HTR-8/SVneo (cell line): ENCODE measurements around the gene TSKU.
"Not testable (repeated sequence)": the region's sequence is repeated elsewhere in the genome, so short reads cannot be mapped to it uniquely, and the experiment has no call there.

Experiments used
- DNase-seq: peaks from one replicate; pipeline ENCODE4 v3.0.0; 2011; ENCODE audit warnings: low spot score, mixed read lengths; ENCODE audit not compliant: insufficient read length
- FAIRE-seq: peaks from 2 replicates; lab custom pipeline; 2011; peaks lifted over from hg19 to GRCh38; lab: Jason Lieb, UNC

TSKU gene, protein sequence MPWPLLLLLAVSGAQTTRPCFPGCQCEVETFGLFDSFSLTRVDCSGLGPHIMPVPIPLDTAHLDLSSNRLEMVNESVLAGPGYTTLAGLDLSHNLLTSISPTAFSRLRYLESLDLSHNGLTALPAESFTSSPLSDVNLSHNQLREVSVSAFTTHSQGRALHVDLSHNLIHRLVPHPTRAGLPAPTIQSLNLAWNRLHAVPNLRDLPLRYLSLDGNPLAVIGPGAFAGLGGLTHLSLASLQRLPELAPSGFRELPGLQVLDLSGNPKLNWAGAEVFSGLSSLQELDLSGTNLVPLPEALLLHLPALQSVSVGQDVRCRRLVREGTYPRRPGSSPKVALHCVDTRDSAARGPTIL

DNA sequence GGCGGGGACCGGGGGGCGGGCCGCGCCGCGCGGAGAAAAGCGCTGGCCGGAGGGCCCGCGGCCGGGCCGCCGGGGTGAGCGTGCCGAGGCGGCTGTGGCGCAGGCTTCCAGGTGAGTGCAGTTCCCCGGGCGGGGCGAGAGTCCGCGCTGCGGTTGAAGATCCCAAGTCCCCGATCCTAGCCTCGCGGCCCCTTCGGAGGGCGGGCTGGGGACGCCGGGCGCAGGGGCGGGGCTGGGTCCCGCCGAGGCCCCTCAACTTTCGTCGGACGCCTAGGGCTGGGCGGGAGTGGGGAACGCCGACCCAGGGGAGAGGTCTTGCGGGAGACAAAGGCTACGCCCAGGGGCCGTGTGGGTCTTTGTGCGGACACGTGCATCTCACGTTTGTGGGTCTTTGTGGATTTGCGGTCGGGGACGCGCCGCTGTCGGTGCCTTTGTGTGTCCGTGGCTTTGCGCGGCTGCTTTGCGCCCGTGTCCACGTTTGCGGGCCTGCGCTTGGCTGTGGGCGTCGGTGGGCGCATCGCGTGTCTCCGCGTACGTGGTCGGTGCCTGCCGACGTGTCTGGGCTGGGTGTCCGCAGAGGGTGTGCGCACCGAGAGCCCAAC is at the start of gene TSKU:
Gene TSKU (plus strand): TSS at position 63 of the 602 bp plus-strand sequence. CDS start 12,261 bp downstream, outside the sequence.
- DNase-seq (no peak), FAIRE-seq (peak; percentile 13)

DNA sequence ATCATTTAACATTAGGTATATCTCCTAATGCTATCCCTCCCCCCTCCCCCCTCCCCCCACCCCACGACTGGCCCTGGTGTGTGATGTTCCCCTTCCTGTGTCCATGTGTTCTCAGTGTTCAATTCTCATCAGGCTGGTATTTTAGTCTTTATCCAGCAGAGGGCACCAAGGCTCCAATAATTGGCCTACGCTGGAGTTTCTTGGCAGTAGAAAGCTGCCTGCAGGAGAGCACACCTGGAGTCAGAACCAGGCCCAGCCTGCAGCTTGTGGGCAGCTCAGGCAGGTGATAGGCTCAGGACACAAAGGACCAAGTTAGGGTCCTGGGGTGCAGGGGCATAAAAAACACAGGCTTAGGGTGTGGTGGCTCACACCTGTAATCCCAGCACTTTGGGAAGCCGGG is 49.2 kb upstream of the TSKU start:
- DNase-seq: peak; percentile 82
- not testable (repeated sequence) for FAIRE-seq

DNA sequence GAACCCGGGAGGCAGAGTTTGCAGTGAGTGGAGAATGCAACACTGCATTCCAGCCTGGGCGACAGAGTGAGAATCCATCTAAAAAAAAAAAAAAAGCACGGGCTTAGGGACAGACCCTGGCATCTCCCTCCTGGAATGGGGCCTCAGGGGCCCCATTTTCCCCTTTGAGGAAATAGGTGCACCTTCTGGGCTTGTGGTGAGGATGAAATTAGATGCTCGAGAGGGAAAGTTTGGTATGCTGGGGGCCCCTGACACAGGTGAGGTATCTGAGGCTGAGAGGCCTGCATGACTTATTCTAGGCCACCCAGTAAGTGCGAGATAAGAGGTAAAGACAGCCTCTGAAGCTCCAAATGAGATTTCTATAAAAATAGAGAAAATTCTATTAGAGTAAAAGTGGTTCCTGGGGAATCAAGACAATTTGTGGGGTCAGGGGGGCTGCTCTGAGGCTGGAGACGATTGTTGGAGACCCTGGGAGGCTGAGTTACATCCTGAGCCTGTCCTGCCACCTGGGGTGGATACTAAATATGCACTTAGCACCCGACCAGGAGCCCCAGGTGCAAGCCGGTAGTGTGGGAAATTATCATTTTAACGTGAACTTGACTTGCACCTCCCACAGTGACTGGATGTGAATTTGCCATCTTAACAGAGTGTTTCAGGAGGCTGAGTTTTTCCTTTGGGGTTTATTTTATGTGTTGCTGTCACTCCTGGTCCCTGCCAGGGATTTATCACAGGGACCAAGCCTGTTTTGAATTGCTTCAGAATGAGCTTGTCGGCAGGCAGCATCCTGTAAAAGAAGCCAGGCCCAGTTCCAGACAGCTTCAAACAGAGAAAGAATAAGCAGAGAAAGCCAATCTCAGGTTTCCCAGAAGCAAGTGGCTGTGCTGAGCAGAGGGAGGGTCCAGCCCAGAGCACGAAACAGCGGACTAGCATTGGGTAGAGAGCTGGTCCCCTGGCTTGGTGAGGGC is 48.4 kb upstream of the TSKU start:
- no peak for DNase-seq
- no peak for FAIRE-seq

DNA sequence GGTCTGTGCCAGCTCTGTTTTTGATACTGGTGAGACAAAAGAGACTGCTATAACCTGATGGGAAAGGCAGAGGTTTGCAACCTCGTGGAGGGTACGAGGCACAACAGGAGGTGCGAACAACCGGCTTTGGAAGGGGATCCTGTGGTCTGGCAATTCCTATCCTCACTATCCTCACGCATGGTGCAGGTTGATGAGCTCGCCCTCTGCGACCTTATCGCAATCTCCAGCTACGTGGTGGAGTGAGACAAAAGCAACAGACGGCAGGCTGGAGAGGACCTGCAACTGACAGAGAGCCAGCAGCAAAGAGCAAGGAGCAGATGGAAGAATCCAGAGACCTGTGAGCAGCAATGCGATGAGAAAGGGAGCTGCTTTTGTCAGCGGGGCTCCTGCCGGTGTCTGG is 47.3 kb upstream of the TSKU start:
- no peak for FAIRE-seq

DNA sequence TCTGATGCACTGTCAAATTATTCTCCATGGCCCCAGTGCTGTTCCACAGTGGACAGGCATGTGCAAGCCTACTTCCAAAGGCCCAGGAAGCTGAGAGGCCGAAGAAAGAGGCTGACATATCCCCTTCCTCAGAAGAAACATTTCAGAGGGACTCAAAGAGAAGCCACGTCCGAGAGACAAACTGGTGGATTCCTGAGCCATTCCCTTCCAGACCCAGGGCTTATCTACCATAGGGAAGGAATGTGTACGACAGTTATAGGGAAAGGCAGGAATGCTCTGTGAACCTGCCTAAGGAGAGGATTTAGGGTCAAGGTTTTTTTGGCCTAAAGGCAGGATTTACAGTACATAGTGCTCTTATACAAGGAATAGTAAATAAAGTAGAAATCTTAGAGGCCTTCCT is 46.9 kb upstream of the TSKU start:
- no peak for FAIRE-seq
- no peak for DNase-seq

More for the DNA sequence above, 47.3 kb upstream of the TSKU start:
- DNase-seq: no peak

DNA sequence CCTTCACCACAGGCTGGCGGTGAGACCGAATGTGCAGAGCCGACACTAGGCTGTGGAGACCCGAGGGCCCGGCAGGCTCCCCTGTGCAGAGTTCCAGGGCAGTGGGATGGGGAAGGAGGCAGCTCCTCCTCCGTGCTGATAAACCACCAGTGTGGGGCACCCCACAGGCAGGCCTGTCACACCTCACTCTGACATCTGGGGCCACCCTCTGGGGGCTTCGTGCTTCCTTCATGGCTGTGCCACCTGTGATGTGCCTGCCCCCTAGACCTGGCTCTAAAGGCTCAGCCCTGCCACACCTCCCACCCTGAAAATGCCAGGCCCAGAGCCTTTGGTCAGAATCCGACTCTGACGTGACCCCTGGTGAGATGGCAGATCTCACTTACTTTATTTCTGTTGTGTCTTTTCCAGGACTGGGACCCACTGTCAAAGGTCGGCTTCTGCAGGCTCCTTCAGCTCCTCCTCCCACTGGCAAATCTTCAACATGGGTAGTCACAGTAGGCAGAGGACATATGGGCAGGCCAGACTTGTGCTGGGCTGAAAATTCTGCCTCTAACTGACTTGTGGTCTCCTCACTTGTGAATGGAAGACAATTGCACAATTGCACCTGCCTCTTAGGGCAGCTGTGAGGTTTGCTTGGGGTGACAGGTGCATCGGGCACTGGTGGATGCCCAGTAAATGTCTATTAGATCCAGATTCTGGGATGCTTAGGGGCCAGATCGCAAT is 46.2 kb upstream of the TSKU start:
- no peak for DNase-seq
- no peak for FAIRE-seq

DNA sequence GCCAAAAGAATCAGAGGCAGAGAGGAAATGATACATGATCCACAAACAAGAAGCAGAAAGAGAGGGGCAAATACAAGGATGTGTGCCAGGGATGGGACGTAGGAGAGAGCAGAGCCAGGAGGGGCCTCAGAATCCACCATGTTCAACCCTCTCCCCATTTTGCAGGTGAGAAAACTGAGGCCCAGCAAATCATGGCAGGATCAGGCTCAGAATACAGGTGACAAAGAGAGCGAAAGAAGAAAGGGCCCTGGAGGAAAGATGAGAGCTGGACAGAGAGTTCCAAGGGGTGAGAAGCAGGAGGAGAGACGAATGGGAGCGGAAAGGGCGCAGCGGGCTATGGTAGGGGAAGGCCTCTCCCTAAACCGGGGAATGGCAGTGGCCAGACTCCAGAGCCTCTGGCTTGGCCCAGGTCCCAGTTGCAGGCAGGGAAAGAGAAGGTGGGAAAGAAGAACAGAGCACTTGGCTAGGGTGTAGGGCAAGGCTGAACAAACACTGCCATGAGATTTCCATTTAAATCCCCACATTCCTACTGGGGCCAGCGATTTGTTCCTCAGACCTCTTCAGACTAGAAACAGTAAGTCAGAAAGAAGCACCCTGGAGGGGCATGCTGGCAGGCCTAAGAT is 44.4 kb upstream of the TSKU start:
- no peak for FAIRE-seq
- DNase-seq: no peak

DNA sequence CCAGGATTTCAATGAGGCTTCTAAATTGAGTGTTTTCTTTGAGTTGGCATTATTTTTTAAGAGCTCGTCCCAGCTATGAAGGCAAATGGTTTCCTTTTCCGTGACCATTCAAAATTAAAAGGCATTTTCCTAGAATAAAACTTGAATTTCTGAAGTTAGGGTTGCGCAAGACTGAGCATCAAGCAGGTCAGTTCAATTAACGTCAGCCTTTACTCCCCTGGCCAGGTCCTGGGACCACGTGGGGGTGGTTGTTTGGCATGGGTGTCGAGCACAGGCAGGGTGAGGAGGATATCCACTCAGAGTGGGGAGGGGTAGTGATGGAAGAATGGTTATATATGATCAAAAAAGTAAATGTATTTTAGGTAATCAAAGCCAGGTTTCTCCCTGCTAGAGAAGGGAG is 43.4 kb upstream of the TSKU start:
- no peak for FAIRE-seq
- DNase-seq: no peak

DNA sequence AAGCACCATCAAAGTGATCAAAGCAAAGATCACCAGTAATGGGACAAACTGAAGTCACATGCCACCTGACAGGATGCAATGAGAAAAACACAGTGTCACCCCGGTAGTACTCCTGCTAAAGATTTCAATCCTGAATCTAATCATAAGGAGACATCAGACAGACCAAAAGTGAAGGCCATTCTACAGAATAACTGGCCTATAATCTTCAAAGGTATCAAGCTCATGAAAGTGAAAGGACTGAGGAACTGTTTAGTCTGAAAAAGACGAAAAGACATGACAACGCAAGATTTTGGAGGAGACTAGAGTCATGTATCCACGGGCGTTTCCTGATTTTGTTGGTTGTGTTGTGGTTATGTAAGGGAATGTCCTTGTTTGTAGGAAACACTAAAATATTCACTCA is 42.4 kb upstream of the TSKU start:
- DNase-seq (no peak), FAIRE-seq (no peak)

DNA sequence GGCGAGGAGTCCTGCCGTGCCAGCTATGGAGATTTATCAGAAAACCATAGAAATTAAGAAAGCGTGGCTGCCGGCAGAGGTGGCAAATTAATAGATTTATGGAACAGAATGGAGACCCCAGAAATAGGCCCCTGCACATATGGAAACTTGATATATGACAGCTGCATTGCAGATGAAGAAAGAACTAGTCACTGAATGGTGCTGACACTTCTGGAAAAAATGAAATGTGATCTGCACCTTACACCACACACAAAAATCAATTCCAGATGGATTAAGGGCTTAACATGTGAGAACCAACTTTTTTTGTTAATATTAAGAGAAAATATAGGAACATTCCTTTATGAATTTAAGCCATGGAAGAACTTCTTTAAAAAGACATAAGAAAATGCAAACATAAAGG is 40.3 kb upstream of the TSKU start:
- DNase-seq: no peak
- no peak for FAIRE-seq

DNA sequence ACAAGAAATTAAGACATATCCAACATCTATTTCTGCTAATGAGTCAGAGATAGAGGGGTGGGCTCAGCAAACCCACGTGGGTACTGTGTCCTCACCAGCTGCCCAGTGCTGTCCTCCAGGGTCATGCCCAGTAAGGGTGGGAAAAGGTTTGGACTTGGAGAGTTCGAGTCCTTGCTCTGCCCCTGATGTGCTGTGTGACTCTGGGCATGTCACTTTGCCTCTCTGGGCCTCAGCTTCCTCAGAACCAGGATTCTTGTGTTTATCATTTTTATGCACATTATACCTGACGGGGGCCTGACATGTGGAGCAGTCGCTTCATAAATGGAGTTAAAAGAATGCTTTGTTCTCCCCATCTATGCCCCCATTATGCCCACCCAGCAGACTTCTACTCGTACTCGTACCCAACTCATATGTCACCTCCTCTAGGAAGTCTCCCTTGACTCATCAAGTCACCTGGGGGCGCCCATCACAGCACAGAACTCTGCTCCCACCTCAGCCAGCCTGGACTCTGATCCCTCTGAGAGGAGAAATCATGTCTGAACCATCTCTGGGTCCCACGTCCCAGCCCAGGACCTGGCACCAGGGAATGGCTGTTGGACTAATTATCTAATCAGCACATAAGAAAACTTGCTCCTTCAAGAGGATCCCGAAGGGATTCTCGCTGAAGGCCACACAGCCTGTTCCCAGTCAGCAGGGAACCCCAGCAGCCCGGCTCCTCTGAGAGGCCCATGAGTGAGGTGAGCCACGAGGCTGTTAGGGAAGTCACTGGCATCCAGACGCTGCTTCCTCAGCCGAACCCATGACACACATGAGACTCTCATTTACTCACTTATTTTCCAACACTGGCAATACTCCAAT is 38.7 kb upstream of the TSKU start:
- DNase-seq: no peak
- FAIRE-seq: no peak

DNA sequence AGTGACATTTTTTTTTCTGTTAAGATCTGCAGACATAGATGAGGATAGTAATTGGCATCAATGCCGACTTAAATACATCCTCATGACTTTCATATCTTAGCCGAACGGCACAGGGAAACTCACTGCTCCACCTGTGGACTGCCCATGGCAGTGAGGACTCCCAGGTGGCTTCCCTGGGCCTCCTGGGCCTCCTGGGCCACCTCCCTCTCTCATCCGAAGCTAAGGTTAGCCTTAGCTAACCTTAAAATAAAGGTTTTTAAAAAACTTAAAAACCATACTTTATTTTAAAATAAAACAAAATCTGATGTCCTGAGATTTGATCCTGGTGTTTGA is 38.1 kb upstream of the TSKU start:
- no peak for FAIRE-seq
- no peak for DNase-seq

DNA sequence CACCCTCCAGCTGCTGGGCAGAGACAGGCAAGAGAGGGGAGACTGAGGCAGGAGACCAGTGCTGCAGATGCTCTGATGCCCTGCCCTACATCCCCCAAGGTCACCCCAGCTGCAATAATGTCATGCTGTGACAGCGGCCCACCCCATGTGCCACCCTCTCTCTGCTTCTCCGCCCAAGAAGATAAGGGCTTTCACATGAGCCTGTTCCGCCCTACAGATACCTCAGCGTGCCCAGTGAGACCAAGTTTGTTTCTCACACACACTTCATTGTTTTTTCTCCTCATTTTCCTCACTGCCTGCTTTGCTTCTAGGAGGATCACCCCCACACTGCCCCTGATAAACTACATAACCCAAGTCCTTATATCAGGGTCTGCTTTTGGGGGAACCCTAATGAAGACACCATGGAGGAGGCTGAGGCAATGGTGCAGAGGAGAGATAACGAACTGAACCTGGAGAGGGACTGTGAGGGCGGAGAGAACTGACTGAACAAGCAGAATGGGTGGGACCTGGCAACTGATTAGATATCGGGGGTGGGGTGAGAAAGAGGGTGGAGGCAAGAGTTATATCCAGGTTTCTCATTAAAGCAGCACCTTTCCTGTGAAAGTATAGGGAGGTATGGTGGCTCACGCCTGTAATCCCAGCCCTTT is 37.5 kb upstream of the TSKU start:
- no peak for FAIRE-seq
- no peak for DNase-seq

DNA sequence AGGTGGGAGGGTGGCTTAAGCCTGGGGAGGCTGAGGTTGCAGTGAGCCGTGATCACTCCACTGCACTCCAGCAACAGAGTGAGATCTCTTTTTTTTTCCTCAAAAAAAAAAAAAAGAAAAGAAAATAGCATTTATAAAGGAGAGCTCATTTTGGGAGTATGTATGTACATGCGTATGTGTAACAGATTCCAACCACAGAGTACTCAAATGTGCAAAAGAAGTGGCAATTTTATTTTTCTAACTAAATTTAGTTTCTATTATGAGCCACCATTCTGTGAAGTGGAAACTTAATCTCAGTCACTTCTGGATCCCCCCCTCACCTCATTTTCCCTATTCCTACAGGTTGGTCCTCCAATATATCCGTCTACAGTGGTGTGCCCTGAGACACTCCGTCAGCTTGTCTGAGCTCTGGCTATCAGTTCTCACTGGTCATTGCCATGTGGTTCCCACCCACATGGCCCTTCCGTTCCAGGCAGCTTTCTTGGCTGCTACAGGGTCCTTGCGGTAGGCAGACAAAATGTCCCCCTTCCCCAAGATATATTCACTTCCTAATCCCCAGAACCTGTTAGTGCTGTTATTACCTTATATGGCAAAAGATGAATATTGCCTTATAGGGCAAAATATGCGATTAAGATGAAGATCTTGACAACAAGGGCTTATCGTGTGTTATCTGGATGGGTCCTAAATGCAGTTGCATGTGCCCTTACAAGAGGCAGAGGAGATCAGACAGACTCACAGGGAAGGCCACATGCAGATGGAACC is 35.8 kb upstream of the TSKU start:
- DNase-seq (no peak), FAIRE-seq (no peak)

DNA sequence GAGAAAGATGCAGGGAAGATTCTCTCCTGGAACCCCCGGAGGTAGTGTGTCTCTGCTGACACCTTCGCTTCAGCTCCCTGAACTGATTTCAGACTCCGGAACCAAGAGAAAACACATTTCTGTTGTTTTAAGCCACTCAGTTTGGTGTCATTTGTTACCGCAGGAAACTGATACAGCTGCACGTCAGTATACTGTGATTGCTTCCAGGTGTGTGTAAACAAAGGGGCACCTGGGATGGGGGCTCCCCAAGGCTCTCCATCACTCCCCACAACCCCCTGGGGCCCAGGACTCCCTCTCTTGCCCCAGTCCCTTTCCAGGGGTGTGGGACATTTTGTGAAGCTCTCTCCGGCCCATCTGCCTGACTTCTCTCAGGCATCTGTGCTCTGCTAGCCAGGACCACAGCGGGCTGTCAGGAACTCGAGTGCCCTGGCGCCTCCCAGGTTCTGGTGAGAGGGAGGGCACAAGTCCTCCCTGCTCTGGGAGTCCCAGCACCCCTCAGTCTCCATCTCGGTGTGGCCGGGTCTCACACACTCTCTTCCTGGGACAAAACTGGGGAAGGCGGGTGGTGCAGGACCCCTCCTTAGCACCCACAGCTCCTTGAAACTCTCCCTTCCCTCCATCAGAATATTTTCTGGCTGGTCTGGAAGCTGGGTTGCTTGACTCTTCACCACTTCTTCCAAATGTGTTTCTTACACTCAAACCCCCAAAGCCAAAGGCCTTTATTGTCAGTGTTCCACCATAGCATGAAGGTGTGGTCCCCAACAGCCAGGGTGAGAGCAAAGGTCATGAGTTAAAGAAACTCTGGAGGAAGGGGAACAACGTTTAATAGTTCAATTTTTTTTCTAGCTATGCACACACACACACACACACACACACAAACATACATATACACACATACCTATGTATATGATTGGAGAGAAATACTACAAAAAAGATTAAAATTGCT is 35.0 kb upstream of the TSKU start:
- no peak for DNase-seq
- no peak for FAIRE-seq

DNA sequence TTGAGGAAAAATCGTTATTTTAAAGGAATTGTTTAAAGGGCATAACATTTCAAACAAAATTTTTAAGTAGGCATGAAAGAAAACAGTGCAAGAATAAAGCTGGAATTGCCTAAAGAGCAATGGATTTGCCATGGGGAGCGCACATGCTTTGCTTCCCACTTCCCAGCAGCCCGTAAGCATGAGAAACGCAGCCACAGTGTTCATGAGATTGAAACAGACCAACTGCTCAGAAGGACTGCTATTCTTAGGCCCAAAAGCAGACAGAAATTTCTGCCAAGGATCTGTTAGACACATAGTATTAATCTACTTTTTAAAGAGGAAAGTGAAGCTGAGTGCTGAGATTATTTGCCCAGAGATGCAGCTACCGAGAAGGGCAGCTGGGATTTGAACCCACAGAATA is 34.2 kb upstream of the TSKU start:
- FAIRE-seq (no peak), DNase-seq (no peak)

DNA sequence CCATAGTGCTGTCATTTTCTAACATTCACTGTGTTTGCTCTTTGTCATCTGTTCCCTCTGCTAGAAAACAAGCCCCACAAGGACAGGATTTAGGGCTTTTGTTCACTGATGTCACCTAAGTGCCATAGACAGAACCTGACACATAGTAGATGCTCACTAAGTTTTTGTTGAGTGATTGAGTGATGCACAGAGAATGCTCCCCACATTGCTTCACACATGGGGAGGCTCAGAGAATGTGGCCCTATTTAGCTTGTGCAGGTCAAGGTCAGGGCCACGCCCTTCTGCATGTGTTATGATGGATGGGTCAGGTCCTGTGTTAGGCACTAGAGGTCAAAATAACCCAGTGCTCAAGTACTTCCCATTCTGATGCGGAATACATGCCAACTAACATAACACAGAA is 33.1 kb upstream of the TSKU start:
- FAIRE-seq: no peak
- no peak for DNase-seq
